Daoy (cell line): ENCODE results near the gene VN1R4. TPM values are rescaled to one million over a fixed set of nuclear protein-coding genes. Genes with fewer than 3 reads are reported as not detected.

ENCODE experiments used
- total RNA-seq: library from RNA; depleted of rRNA; stranded (reverse); fragments of >200 nt; shearing (Covaris generic); gene quantifications from 2 replicates; pipeline ENCODE4 v1.2.3, GENCODE V29; 2014; rRNA removed

VN1R4 gene
- total RNA-seq, 1 experiment from 2014 or later, result not detected

Other genes starting within 250 kb of the VN1R4 start
- not detected in 2 replicates for gene ERVV-2, start 223.0 kb downstream of the VN1R4 start, total RNA-seq
- 7.6 and 12.9 TPM in 2 replicates for gene ZNF160, start 164.3 kb downstream of the VN1R4 start, total RNA-seq
- gene ZNF415, start 134.8 kb downstream of the VN1R4 start, total RNA-seq, result 8.7 and 11.5 TPM in 2 replicates
- gene ZNF347, start 108.7 kb downstream of the VN1R4 start, total RNA-seq, result 7.1 and 10.5 TPM in 2 replicates
- gene ZNF665, start 74.4 kb downstream of the VN1R4 start, total RNA-seq, result 3.4 and 3.7 TPM in 2 replicates
- gene ZNF677, start 12.8 kb downstream of the VN1R4 start, total RNA-seq, result 16.5 and 19.4 TPM in 2 replicates
- not detected in 2 replicates for gene VN1R2, start 9.4 kb downstream of the VN1R4 start, total RNA-seq
- 10.0 and 11.0 TPM in 2 replicates for gene ZNF845, start 66.0 kb upstream of the VN1R4 start, total RNA-seq
- 8.1 and 11.2 TPM in 2 replicates for gene ZNF525, start 98.0 kb upstream of the VN1R4 start, total RNA-seq
- gene ZNF765, start 127.4 kb upstream of the VN1R4 start, total RNA-seq, result 11.1 and 12.3 TPM in 2 replicates
- gene ZNF761, start 164.3 kb upstream of the VN1R4 start, total RNA-seq, result 12.3 and 12.8 TPM in 2 replicates
- 4.4 and 8.0 TPM in 2 replicates for gene ZNF813, start 200.0 kb upstream of the VN1R4 start, total RNA-seq